HepG2 (cell line): Measurements from ENCODE around the gene RDH8. TPM values are rescaled to one million over a fixed set of nuclear protein-coding genes. Genes with fewer than 3 reads are reported as not detected.

Experiments
- AGO2 ChIP-seq: fragments of 200-400 bp; formaldehyde crosslinking; optimal IDR thresholded peaks from 2 replicates; pipeline ENCODE3; 2017; ENCODE audit warnings: mild to moderate bottlenecking, low read depth, low read length, moderate library complexity
- ARHGAP35 ChIP-seq: sonication (generic); formaldehyde crosslinking; IDR thresholded peaks from 2 replicates; pipeline ENCODE4 v1.9.0; 2022; ENCODE audit warnings: mild to moderate bottlenecking, inconsistent platforms, moderate library complexity, missing genetic modification reagents, borderline replicate concordance
- ATF7-NPFF ChIP-seq: sonication (generic); formaldehyde crosslinking; IDR thresholded peaks from 2 replicates; pipeline ENCODE4 v1.8.1; 2023; ENCODE audit warnings: mild to moderate bottlenecking, low read depth, missing genetic modification reagents, moderate library complexity
- CBX5 ChIP-seq: sonication (generic); formaldehyde crosslinking; IDR thresholded peaks from 2 replicates; pipeline ENCODE4 v1.4.0; 2020; ENCODE audit warnings: missing genetic modification reagents, borderline replicate concordance
- FOXK2 ChIP-seq: fragments of 450-650 bp; IDR thresholded peaks from 2 replicates; pipeline ENCODE4 v1.6.1; 2016
- IRX3 ChIP-seq: sonication (generic); formaldehyde crosslinking; IDR thresholded peaks from 2 replicates; pipeline ENCODE4 v1.8.1; 2023; ENCODE audit warnings: mild to moderate bottlenecking, low read depth, missing genetic modification reagents, borderline replicate concordance
- MZF1 ChIP-seq: sonication (generic); formaldehyde crosslinking; IDR thresholded peaks from 2 replicates; pipeline ENCODE4 v1.8.1; 2023; ENCODE audit warnings: mild to moderate bottlenecking, missing genetic modification reagents, borderline replicate concordance
- NR2F6 ChIP-seq, 2 experiments: IDR thresholded peaks; 2 replicates each; pipeline ENCODE4 v1.6.1; 2016; ENCODE audit warnings: antibody characterized with exemption in 1 of 2, mild to moderate bottlenecking in 1 of 2
- PAF1 ChIP-seq: IDR thresholded peaks from 2 replicates; pipeline ENCODE4 v1.6.1; 2016; ENCODE audit warnings: missing genetic modification reagents, missing compliant biosample characterization
- PRMT3 ChIP-seq: sonication (generic); formaldehyde crosslinking; IDR thresholded peaks from 2 replicates; pipeline ENCODE4 v1.8.1; 2022; ENCODE audit warnings: low read depth, mild to moderate bottlenecking, moderate library complexity, missing genetic modification reagents, borderline replicate concordance
- SP5 ChIP-seq: IDR thresholded peaks from 2 replicates; pipeline ENCODE4 v1.6.1; 2016; ENCODE audit warnings: low read depth, borderline replicate concordance
- SPEN ChIP-seq: sonication (generic); formaldehyde crosslinking; IDR thresholded peaks from 2 replicates; pipeline ENCODE4 v1.5.1; 2020; ENCODE audit warnings: low read depth, mild to moderate bottlenecking, missing genetic modification reagents
- TEAD2 ChIP-seq: sonication (generic); formaldehyde crosslinking; IDR thresholded peaks from 2 replicates; pipeline ENCODE4 v1.9.0; 2021; ENCODE audit warnings: missing genetic modification reagents
- THAP11 ChIP-seq: IDR thresholded peaks from 2 replicates; pipeline ENCODE4 v1.6.1; 2016; ENCODE audit warnings: missing biosample characterization, missing genetic modification reagents
- ZNF24 ChIP-seq: fragments of 450-650 bp; IDR thresholded peaks from 2 replicates; pipeline ENCODE4 v1.6.1; 2017; ENCODE audit warnings: antibody characterized with exemption, mild to moderate bottlenecking
- ZNF674 ChIP-seq: sonication (generic); formaldehyde crosslinking; IDR thresholded peaks from 2 replicates; pipeline ENCODE4 v1.5.0; 2020; ENCODE audit warnings: low read depth, mild to moderate bottlenecking, missing genetic modification reagents
- ZNF747 ChIP-seq: sonication (generic); formaldehyde crosslinking; IDR thresholded peaks from 2 replicates; pipeline ENCODE4 v1.8.1; 2023; ENCODE audit warnings: missing genetic modification reagents, mild to moderate bottlenecking, borderline replicate concordance
- ZNF782 ChIP-seq: sonication (generic); formaldehyde crosslinking; IDR thresholded peaks from 2 replicates; pipeline ENCODE4 v1.4.0; 2020; ENCODE audit warnings: missing genetic modification reagents, mild to moderate bottlenecking, borderline replicate concordance
- ZNF788 ChIP-seq: sonication (generic); formaldehyde crosslinking; IDR thresholded peaks from 2 replicates; pipeline ENCODE4 v1.5.0; 2020; ENCODE audit warnings: mild to moderate bottlenecking, missing genetic modification reagents, borderline replicate concordance
- ZNF790 ChIP-seq: sonication (generic); formaldehyde crosslinking; IDR thresholded peaks from 2 replicates; pipeline ENCODE4 v1.8.0; 2022; ENCODE audit warnings: missing genetic modification reagents, mild to moderate bottlenecking, borderline replicate concordance
- polyA plus RNA-seq, 8 experiments: library from polyadenylated mRNA; depleted of rRNA in 3 of 8; stranded (reverse) in 7 of 8; unstranded in 1 of 8; fragments of >200 nt; fragmentation: Illumina TruSeq in 4 of 8; extraction: Trizol in 4 of 8; gene quantifications; 2 replicates each; pipeline versions ENCODE4 v1.2.1 to v1.2.3, GENCODE V29; 2011 to 2016; ENCODE audit warnings: low read depth in 4 of 8, missing spikeins in 1 of 8, mixed read lengths in 1 of 8; ENCODE audit not compliant: insufficient read depth in 1 of 8
- total RNA-seq, 5 experiments: library from RNA; depleted of rRNA; stranded (reverse); fragments of >200 nt; fragmentation: Illumina TruSeq; extraction: Trizol; gene quantifications; 2 replicates each; pipeline ENCODE4 v1.2.3, GENCODE V29; 2016; ENCODE audit warnings: low read depth in 1 of 5
- TF ChIP-seq, protein P1 (sequence below): sonication (generic); formaldehyde crosslinking; IDR thresholded peaks from 2 replicates; pipeline ENCODE4 v1.8.1; 2022; ENCODE audit warnings: low read depth, mild to moderate bottlenecking, missing genetic modification reagents
- TF ChIP-seq, protein P2 (sequence below): sonication (generic); formaldehyde crosslinking; IDR thresholded peaks from 2 replicates; pipeline ENCODE4 v1.9.0; 2022; ENCODE audit warnings: low read depth, missing genetic modification reagents
- TF ChIP-seq, protein P3 (sequence below): sonication (generic); formaldehyde crosslinking; IDR thresholded peaks from 2 replicates; pipeline ENCODE4 v1.8.0; 2022; ENCODE audit warnings: mild to moderate bottlenecking, missing genetic modification reagents; ENCODE audit not compliant: insufficient replicate concordance

Gene RDH8
- total and polyA plus RNA-seq, 2 of the 13 experiments (the other 11 are each of a cell fraction or from before 2014, with no cell fraction given), result not detected

DNA sequence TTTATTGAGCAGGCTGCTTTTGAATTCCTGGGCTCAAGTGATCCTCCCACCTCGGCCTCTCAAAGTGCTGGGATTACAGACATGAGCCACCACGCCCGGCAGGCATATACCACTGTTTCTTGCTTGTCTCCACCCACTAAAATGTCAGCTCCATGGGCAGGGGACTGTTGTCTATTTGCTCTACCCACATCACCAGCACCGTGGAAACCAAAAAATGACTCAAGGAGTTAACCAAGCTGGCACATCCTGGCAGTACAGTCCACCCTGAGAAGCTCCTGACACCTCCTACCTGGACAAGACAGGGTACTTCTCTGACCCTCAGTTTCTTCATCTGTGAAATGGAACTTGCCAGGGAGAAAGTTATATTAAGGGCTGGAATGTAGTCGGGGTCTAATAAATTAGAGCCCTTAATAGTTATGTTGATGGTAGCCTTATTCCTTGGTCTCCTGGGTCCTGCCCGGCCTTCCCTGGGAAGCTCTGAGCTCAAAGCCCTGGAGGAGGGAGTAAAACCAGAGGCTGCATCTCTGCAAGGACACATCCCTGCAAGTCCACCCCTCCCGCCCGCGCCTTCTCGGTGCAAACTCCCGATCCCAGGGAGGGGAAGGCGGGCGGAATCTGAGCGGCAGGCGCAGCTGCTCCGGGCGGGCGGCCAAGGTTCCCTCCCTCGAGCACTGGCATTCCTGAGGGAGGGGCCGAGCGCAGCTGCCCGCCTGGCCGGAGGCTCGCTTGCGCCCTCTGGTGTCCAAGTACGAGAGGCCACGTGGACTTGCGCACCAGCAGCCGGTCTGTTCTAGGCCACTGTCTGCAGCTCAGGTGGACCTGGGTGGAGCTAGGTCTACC is 14.1 kb downstream of the RDH8 start (continued):
- TF ChIP-seq, protein P1, sequence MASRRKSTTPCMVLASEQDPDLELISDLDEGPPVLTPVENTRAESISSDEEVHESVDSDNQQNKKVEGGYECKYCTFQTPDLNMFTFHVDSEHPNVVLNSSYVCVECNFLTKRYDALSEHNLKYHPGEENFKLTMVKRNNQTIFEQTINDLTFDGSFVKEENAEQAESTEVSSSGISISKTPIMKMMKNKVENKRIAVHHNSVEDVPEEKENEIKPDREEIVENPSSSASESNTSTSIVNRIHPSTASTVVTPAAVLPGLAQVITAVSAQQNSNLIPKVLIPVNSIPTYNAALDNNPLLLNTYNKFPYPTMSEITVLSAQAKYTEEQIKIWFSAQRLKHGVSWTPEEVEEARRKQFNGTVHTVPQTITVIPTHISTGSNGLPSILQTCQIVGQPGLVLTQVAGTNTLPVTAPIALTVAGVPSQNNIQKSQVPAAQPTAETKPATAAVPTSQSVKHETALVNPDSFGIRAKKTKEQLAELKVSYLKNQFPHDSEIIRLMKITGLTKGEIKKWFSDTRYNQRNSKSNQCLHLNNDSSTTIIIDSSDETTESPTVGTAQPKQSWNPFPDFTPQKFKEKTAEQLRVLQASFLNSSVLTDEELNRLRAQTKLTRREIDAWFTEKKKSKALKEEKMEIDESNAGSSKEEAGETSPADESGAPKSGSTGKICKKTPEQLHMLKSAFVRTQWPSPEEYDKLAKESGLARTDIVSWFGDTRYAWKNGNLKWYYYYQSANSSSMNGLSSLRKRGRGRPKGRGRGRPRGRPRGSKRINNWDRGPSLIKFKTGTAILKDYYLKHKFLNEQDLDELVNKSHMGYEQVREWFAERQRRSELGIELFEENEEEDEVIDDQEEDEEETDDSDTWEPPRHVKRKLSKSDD, result 0 out of 2 replicates have a peak, but pooled peaks have one; percentile 33
- TF ChIP-seq ZNF788 (peak; percentile 95; the same call in 1 of the 2 replicates), ARHGAP35 (CRISPR knock-in tag) (0 out of 2 replicates have a peak, but pooled peaks have one; percentile 56), CBX5 (peak; percentile 93; the same call in 1 of the 2 replicates), TEAD2 (CRISPR knock-in tag) (0 out of 2 replicates have a peak, but pooled peaks have one; percentile 71), ZNF24 (no peak), THAP11 (peak; percentile 80), IRX3 (CRISPR knock-in tag) (no peak), MZF1 (CRISPR knock-in tag) (no peak), AGO2 (no peak), ATF7-NPFF (peak; percentile 83; the same call in 1 of the 2 replicates), FOXK2 (no peak), ZNF747 (CRISPR knock-in tag) (peak; percentile 42; the same call in 1 of the 2 replicates), PAF1 (no peak), ZNF782 (CRISPR knock-in tag) (peak; percentile 73; the same call in 1 of the 2 replicates), ZNF674 (no peak), SPEN (CRISPR knock-in tag) (peak; percentile 78; the same call in 1 of the 2 replicates), SP5 (CRISPR knock-in tag) (peak; percentile 90), ZNF790 (CRISPR knock-in tag) (no peak), NR2F6 (IDR thresholded peaks at IDR 0.05) (no peak; the same call in 1 of the 2 replicates), NR2F6 (CRISPR knock-in tag; IDR thresholded peaks at IDR 0.05) (peak; percentile 74; the same call in 1 of the 2 replicates), PRMT3 (CRISPR knock-in tag) (no peak)
- TF ChIP-seq, protein P2, sequence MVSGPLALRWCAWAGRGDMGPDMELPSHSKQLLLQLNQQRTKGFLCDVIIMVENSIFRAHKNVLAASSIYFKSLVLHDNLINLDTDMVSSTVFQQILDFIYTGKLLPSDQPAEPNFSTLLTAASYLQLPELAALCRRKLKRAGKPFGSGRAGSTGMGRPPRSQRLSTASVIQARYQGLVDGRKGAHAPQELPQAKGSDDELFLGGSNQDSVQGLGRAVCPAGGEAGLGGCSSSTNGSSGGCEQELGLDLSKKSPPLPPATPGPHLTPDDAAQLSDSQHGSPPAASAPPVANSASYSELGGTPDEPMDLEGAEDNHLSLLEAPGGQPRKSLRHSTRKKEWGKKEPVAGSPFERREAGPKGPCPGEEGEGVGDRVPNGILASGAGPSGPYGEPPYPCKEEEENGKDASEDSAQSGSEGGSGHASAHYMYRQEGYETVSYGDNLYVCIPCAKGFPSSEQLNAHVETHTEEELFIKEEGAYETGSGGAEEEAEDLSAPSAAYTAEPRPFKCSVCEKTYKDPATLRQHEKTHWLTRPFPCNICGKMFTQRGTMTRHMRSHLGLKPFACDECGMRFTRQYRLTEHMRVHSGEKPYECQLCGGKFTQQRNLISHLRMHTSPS (CRISPR knock-in tag), result peak; percentile 47; the same call in 1 of the 2 replicates
- TF ChIP-seq, protein P3, sequence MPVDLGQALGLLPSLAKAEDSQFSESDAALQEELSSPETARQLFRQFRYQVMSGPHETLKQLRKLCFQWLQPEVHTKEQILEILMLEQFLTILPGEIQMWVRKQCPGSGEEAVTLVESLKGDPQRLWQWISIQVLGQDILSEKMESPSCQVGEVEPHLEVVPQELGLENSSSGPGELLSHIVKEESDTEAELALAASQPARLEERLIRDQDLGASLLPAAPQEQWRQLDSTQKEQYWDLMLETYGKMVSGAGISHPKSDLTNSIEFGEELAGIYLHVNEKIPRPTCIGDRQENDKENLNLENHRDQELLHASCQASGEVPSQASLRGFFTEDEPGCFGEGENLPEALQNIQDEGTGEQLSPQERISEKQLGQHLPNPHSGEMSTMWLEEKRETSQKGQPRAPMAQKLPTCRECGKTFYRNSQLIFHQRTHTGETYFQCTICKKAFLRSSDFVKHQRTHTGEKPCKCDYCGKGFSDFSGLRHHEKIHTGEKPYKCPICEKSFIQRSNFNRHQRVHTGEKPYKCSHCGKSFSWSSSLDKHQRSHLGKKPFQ (CRISPR knock-in tag), result no peak
